Bronchial epithelial cell (primary cell): ENCODE data around the gene SH3BP4. TPM values are rescaled to one million over a fixed set of nuclear protein-coding genes. Genes with fewer than 3 reads are reported as not detected.

Experiments
- DNase-seq: peaks from one replicate; pipeline ENCODE4 v3.0.0-alpha.2; 2010; ENCODE audit warnings: low read depth
- FAIRE-seq: peaks from 2 replicates; lab custom pipeline; 2011; peaks lifted over from hg19 to GRCh38; lab: Jason Lieb, UNC
- H3K27me3 ChIP-seq: 2 replicates; pipeline ENCODE4 v1.5.1; 2011; ENCODE audit warnings: low read length; ENCODE audit not compliant: control insufficient read depth, insufficient read depth
- H3K36me3 ChIP-seq: 2 replicates; pipeline ENCODE4 v1.5.1; 2011; ENCODE audit warnings: low read length; ENCODE audit not compliant: control insufficient read depth, insufficient read depth
- H3K4me3 ChIP-seq: 2 replicates; pipeline ENCODE4 v1.5.1; 2011; ENCODE audit warnings: mild to moderate bottlenecking, low read depth, low read length, control low read depth
- CTCF ChIP-seq: IDR thresholded peaks from 2 replicates; pipeline ENCODE4 v1.5.1; 2011; ENCODE audit warnings: mild to moderate bottlenecking, moderate library complexity, low read length, control low read depth, inconsistent platforms; ENCODE audit not compliant: insufficient read depth, severe bottlenecking
- total RNA-seq: library from RNA; depleted of rRNA; stranded (reverse); fragments of >200 nt; gene quantifications from 2 replicates; pipeline ENCODE4 v1.2.1, GENCODE V29; 2014

Gene SH3BP4
- total RNA-seq, 1 donor from 2014 or later, result 22.1 TPM

- FAIRE-seq, result no peak
- no peaks in the 10 kb centered on the region for H3K27me3 ChIP-seq
- no peak for TF ChIP-seq CTCF
- no peak for DNase-seq
- no peak overlapping the region for H3K4me3 ChIP-seq
- H3K36me3 ChIP-seq, result peaks cover 3% of the 10 kb centered on the region
Measured at GRCh38 chr2:234964631-234965461, 13.0 kb downstream of the SH3BP4 start.

GRCh38 chr2:234966340-234966739 is 14.5 kb downstream of the SH3BP4 start:
- DNase-seq, result no peak
- Histone ChIP-seq H3K4me3 (no peak overlapping the region), H3K27me3 (no peaks in the 10 kb centered on the region), H3K36me3 (peaks cover 3% of the 10 kb centered on the region)
- no peak for FAIRE-seq
- TF ChIP-seq CTCF, result no peak

GRCh38 chr2:234967201-234967869 is 15.5 kb downstream of the SH3BP4 start:
- Histone ChIP-seq H3K27me3 (no peaks in the 10 kb centered on the region), H3K4me3 (no peak overlapping the region), H3K36me3 (peaks cover 3% of the 10 kb centered on the region)
- no peak for FAIRE-seq
- no peak for DNase-seq
- TF ChIP-seq CTCF, result no peak

GRCh38 chr2:234967870-234968208 is 16.0 kb downstream of the SH3BP4 start:
- DNase-seq (no peak), FAIRE-seq (no peak)
- no peak for TF ChIP-seq CTCF
- no peaks in the 10 kb centered on the region for H3K27me3 ChIP-seq
- no peak overlapping the region for H3K4me3 ChIP-seq
- peaks cover 3% of the 10 kb centered on the region for H3K36me3 ChIP-seq

GRCh38 chr2:234968631-234969305 is 17.0 kb downstream of the SH3BP4 start:
- H3K27me3 ChIP-seq, result no peaks in the 10 kb centered on the region
- no peak for TF ChIP-seq CTCF
- FAIRE-seq, result no peak
- no peak overlapping the region for H3K4me3 ChIP-seq
- peaks cover 3% of the 10 kb centered on the region for H3K36me3 ChIP-seq
- DNase-seq, result no peak
